K562 (cell line): ENCODE data around the gene TP73.

Source experiments
- ETV6 ChIP-seq, 3 experiments: fragments of 150-350 bp in 1 of 3; sonication (generic) in 1 of 3; formaldehyde crosslinking in 1 of 3; IDR thresholded peaks; 2 replicates each; pipeline versions ENCODE4 v1.6.1 to v1.8.0; 2014 to 2022; ENCODE audit warnings: borderline replicate concordance in 2 of 3, low read depth in 2 of 3, antibody characterized with exemption in 1 of 3, low read length in 1 of 3, mild to moderate bottlenecking in 1 of 3, missing genetic modification reagents in 1 of 3
- JUND ChIP-seq, 2 experiments: IDR thresholded peaks; 2 replicates in 1 of 2; 3 replicates in 1 of 2; pipeline ENCODE4 v1.6.1; 2011; ENCODE audit warnings: borderline replicate concordance in 2 of 2, low read depth in 2 of 2, low read length in 2 of 2, improper control_type of control experiment in 1 of 2, missing biosample characterization in 1 of 2, missing genetic modification characterization in 1 of 2, missing genetic modification reagents in 1 of 2
- POLR2A ChIP-seq: fragments of 450-650 bp; conservative IDR thresholded peaks from 2 replicates; pipeline ENCODE4 v1.6.1; 2016
- SIN3A ChIP-seq, 2 experiments: fragments of 150-350 bp in 1 of 2; IDR thresholded peaks; 2 replicates each; pipeline ENCODE4 v1.6.1; 2011 to 2016; ENCODE audit warnings: borderline replicate concordance in 2 of 2, low read depth in 2 of 2, low read length in 2 of 2, mild to moderate bottlenecking in 2 of 2, moderate library complexity in 2 of 2; ENCODE audit not compliant: control insufficient read depth in 1 of 2
- TEAD1 ChIP-seq, 2 experiments: fragments of 450-650 bp in 1 of 2; sonication (generic) in 1 of 2; formaldehyde crosslinking; IDR thresholded peaks; 2 replicates each; pipeline versions ENCODE4 v1.4.0 to v1.8.0; 2020 to 2022; ENCODE audit warnings: mild to moderate bottlenecking in 2 of 2, missing genetic modification reagents in 1 of 2

DNA sequence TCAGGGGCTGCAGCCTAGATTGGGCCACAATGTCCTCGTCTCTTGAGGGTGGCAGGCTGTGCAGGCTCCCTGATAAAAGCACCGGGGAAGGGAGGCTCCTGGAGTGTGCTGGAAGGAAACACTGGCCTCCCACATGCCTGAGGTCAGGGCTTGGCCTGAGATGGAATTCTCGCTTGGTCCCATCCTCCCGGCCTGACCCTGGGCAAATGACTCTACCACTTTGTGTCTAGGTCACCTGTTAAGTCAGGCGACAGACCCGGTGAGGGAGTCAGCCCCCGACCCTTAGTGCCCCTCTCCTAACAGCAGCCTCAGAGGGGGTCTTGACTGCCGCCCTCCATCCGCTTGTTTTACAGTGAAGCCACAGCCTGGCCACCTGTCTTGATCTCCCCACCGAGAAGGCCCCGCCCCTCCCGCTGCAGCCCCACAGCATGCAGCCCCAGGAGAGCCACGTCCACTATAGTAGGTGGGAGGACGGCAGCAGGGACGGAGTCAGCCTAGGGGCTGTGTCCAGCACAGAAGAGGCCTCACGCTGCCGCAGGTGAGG is 122.7 kb downstream of the TP73 start:
- TF ChIP-seq TEAD1 (CRISPR knock-in tag; IDR thresholded peaks at IDR 0.05) (peak in 1 of 2 experiments; percentile 77; a peak in 3 of 4 replicates), JUND (IDR thresholded peaks at IDR 0.05; ENCODE audit: borderline replicate concordance, low read depth, low read length) (peak; percentile 73), JUND (tag; IDR thresholded peaks at IDR 0.05; ENCODE audit: borderline replicate concordance, low read depth, low read length) (peak; percentile 49; the same call in 1 of the 3 replicates), SIN3A (IDR thresholded peaks at IDR 0.05; ENCODE audit: borderline replicate concordance in 2 of 2, control insufficient read depth in 1 of 2, low read depth in 2 of 2, low read length in 2 of 2) (0 out of 4 replicates have a peak, but pooled peaks of 1 of the 2 experiments have one; percentile 27), ETV6 (IDR thresholded peaks at IDR 0.05; ENCODE audit: borderline replicate concordance in 1 of 2, low read depth in 2 of 2, low read length in 1 of 2) (no peak), ETV6 (CRISPR knock-in tag; IDR thresholded peaks at IDR 0.05; ENCODE audit: borderline replicate concordance) (no peak), POLR2A (no peak; the same call in 1 of the 2 replicates)
